Breast epithelium (tissue), 3 donors: ENCODE results near the gene SFXN5.

Experiments used
- CTCF ChIP-seq, 3 donors: fragments of 450-650 bp; IDR thresholded peaks; one replicate each; pipeline ENCODE4 v1.5.1; 2016 to 2017; ENCODE audit warnings: antibody characterized with exemption in 3 of 3, mild to moderate bottlenecking in 3 of 3, moderate library complexity in 3 of 3
- POLR2AphosphoS5 ChIP-seq, 3 donors: sonication (generic); formaldehyde crosslinking; IDR thresholded peaks; one replicate each; pipeline ENCODE4 v1.6.1; 2017; ENCODE audit warnings: antibody characterized with exemption in 3 of 3

GRCh38 chr2:73068147-73068546 lies 3.4 kb downstream of the SFXN5 start:
- TF ChIP-seq POLR2AphosphoS5 (IDR thresholded peaks at IDR 0.05) (no peak), CTCF (IDR thresholded peaks at IDR 0.05) (no peak)
